ENCODE results near the gene CCNL2.
"Not testable (repeated sequence)": the region's sequence is repeated elsewhere in the genome, so short reads cannot be mapped to it uniquely, and the experiment has no call there.

The CCNL2 gene

GRCh38 chr1:1419363-1419812 lies 20.3 kb upstream of the CCNL2 start:
- DNase-seq = no peak

- DNase-seq = no peak
These were observed 19.6 kb upstream of the CCNL2 start for GRCh38 chr1:1418464-1419362.

GRCh38 chr1:1417825-1418463 lies 18.8 kb upstream of the CCNL2 start:
- not testable (repeated sequence) for DNase-seq

- DNase-seq = not testable (repeated sequence)
These were observed 18.3 kb upstream of the CCNL2 start for GRCh38 chr1:1417396-1417795.

- DNase-seq = no peak
These were observed 16.6 kb upstream of the CCNL2 start for GRCh38 chr1:1415751-1416150.

- not testable (repeated sequence) for DNase-seq
These were observed 13.3 kb upstream of the CCNL2 start for GRCh38 chr1:1412311-1412902.

GRCh38 chr1:1411626-1412025 lies 12.5 kb upstream of the CCNL2 start:
- no peak for DNase-seq

GRCh38 chr1:1410238-1410637 lies 11.1 kb upstream of the CCNL2 start:
- DNase-seq = not testable (repeated sequence)

GRCh38 chr1:1407636-1408318 lies 8.6 kb upstream of the CCNL2 start:
- no peak for DNase-seq

GRCh38 chr1:1406821-1407635 lies 7.9 kb upstream of the CCNL2 start, which contains the start of gene MRPL20:
TSS of gene MRPL20 (minus strand) at chr1:1407293. CDS start at chr1:1407217, 76 bp downstream.
- DNase-seq = peak; percentile 99

GRCh38 chr1:1406101-1406820 lies 7.1 kb upstream of the CCNL2 start:
- DNase-seq = no peak

- no peak for DNase-seq
These were observed 4.5 kb upstream of the CCNL2 start for GRCh38 chr1:1403653-1404052.

- DNase-seq = not testable (repeated sequence)
These were observed 3.8 kb upstream of the CCNL2 start for GRCh38 chr1:1402901-1403392.

- peak; percentile 72 for DNase-seq
These were observed 3.2 kb upstream of the CCNL2 start for GRCh38 chr1:1402072-1402900.

- no peak for DNase-seq
These were observed 2.4 kb upstream of the CCNL2 start for GRCh38 chr1:1401457-1402010.

GRCh38 chr1:1400576-1401456 lies 1.7 kb upstream of the CCNL2 start:
- DNase-seq = no peak

GRCh38 chr1:1399872-1400575 lies 889 bp upstream of the CCNL2 start:
- DNase-seq = no peak

- peak; percentile 74 for DNase-seq
These were observed 403 bp downstream of the CCNL2 start for GRCh38 chr1:1398677-1399186.

Data from activated effector memory CD4-positive, alpha-beta T cell treated with anti-CD3 and anti-CD28 coated beads, Interleukin-2, amount 50 U/mL, for 16 hours (primary cell).